Embryonic facial prominence (tissue), 1 donor: ENCODE results near the gene IFT122.

ENCODE experiments used
- DNase-seq: peaks from one replicate; pipeline ENCODE4 v3.0.0-alpha.2; 2016; ENCODE audit errors: extremely low spot score

Gene IFT122

GRCh38 chr3:129558081-129558771, 118.2 kb downstream of the IFT122 start:
- no peak for DNase-seq

- no peak for DNase-seq
Measured at GRCh38 chr3:129558772-129559564, 118.9 kb downstream of the IFT122 start.

GRCh38 chr3:129559565-129560079, 119.6 kb downstream of the IFT122 start:
- DNase-seq = no peak

GRCh38 chr3:129560269-129560787, 120.3 kb downstream of the IFT122 start:
- DNase-seq = no peak

GRCh38 chr3:129560911-129561594, 121.0 kb downstream of the IFT122 start:
- no peak for DNase-seq

GRCh38 chr3:129561619-129562248, 121.7 kb downstream of the IFT122 start:
- no peak for DNase-seq

- no peak for DNase-seq
Measured at GRCh38 chr3:129562803-129563202, 122.8 kb downstream of the IFT122 start.

- DNase-seq = no peak
Measured at GRCh38 chr3:129563332-129563731, 123.3 kb downstream of the IFT122 start.

GRCh38 chr3:129563850-129564535, 124.0 kb downstream of the IFT122 start:
- no peak for DNase-seq

- no peak for DNase-seq
Measured at GRCh38 chr3:129564981-129565644, 125.1 kb downstream of the IFT122 start.

GRCh38 chr3:129565902-129566301, 125.9 kb downstream of the IFT122 start:
- no peak for DNase-seq

- DNase-seq = no peak
Measured at GRCh38 chr3:129567176-129567705, 127.2 kb downstream of the IFT122 start.

- no peak for DNase-seq
Measured at GRCh38 chr3:129567939-129568338, 127.9 kb downstream of the IFT122 start.

GRCh38 chr3:129569856-129570255, 129.8 kb downstream of the IFT122 start:
- no peak for DNase-seq
